Measurements from ENCODE around the gene USP5.

DNA sequence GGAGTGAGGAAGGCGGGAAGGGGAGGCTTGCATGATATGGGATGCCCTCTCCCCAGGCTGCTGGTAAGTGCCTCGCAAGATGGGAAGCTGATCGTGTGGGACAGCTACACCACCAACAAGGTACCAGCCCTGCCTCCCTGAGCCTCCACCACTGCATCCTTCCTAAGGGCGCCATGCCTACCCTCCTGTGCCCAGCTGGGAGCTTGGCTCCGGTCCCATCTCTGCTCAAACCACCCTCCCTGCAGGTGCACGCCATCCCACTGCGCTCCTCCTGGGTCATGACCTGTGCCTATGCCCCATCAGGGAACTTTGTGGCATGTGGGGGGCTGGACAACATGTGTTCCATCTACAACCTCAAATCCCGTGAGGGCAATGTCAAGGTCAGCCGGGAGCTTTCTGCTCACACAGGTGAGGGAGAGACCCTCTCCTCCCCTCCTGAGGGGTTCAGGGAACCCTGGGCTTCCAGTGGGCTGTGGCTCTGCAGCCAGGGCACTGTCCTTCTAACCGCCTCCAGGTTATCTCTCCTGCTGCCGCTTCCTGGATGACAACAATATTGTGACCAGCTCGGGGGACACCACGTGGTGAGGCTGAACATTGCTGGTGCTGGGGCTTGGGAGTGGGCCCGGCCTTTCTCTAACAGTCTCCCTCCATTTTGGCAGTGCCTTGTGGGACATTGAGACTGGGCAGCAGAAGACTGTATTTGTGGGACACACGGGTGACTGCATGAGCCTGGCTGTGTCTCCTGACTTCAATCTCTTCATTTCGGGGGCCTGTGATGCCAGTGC, 8.6 kb upstream of the USP5 start:
- no peak for TF ChIP-seq POLR2A (IDR thresholded peaks at IDR 0.05)
- TF ChIP-seq, protein P1, sequence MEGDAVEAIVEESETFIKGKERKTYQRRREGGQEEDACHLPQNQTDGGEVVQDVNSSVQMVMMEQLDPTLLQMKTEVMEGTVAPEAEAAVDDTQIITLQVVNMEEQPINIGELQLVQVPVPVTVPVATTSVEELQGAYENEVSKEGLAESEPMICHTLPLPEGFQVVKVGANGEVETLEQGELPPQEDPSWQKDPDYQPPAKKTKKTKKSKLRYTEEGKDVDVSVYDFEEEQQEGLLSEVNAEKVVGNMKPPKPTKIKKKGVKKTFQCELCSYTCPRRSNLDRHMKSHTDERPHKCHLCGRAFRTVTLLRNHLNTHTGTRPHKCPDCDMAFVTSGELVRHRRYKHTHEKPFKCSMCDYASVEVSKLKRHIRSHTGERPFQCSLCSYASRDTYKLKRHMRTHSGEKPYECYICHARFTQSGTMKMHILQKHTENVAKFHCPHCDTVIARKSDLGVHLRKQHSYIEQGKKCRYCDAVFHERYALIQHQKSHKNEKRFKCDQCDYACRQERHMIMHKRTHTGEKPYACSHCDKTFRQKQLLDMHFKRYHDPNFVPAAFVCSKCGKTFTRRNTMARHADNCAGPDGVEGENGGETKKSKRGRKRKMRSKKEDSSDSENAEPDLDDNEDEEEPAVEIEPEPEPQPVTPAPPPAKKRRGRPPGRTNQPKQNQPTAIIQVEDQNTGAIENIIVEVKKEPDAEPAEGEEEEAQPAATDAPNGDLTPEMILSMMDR (IDR thresholded peaks at IDR 0.05): no peak
